MM.1S (cell line): ENCODE measurements around the gene IDH3A.

Experiments used
- DNase-seq: peaks from one replicate; pipeline ENCODE4 v3.0.0-alpha.2; 2015
- H2AFZ ChIP-seq: fragments of 300-600 bp; sonication (generic); 2 replicates; pipeline ENCODE4 v1.6.0; 2016; ENCODE audit warnings: antibody characterized with exemption, low read length
- H3F3A ChIP-seq: fragments of 300-600 bp; sonication (generic); 2 replicates; pipeline ENCODE4 v1.6.1; 2016; ENCODE audit warnings: mild to moderate bottlenecking, antibody characterized with exemption, low read length, moderate library complexity, mixed read lengths; ENCODE audit not compliant: insufficient read depth
- H3K27ac ChIP-seq: fragments of 300-600 bp; sonication (generic); 2 replicates; pipeline ENCODE4 v1.5.1; 2016; ENCODE audit warnings: mild to moderate bottlenecking, low read length
- H3K27me3 ChIP-seq: fragments of 300-600 bp; sonication (generic); replicated peaks from 2 replicates; pipeline ENCODE4 v1.6.0; 2016; ENCODE audit warnings: low read length; ENCODE audit not compliant: insufficient read depth
- H3K36me3 ChIP-seq: fragments of 300-600 bp; sonication (generic); replicated peaks from 2 replicates; pipeline ENCODE4 v1.6.1; 2016; ENCODE audit warnings: mild to moderate bottlenecking, low read length, mixed read lengths; ENCODE audit not compliant: insufficient read depth
- H3K4me1 ChIP-seq: fragments of 300-600 bp; sonication (generic); 2 replicates; pipeline ENCODE4 v1.6.1; 2016; ENCODE audit warnings: low read length, mixed read lengths
- H3K4me2 ChIP-seq: fragments of 300-600 bp; sonication (generic); 2 replicates; pipeline ENCODE4 v1.6.0; 2016; ENCODE audit warnings: low read depth, low read length
- H3K4me3 ChIP-seq: fragments of 300-600 bp; sonication (generic); 2 replicates; pipeline ENCODE4 v1.5.1; 2016; ENCODE audit warnings: low read length, mixed read lengths
- H3K79me2 ChIP-seq: fragments of 300-600 bp; sonication (generic); 2 replicates; pipeline ENCODE4 v1.6.1; 2016; ENCODE audit warnings: mixed run types, low read length, mixed read lengths
- H3K9ac ChIP-seq: fragments of 300-600 bp; sonication (generic); 2 replicates; pipeline ENCODE4 v1.6.1; 2016; ENCODE audit warnings: low read length, mixed read lengths
- H3K9me2 ChIP-seq: fragments of 300-600 bp; sonication (generic); replicated peaks from 2 replicates; pipeline ENCODE4 v1.6.1; 2016; ENCODE audit warnings: mild to moderate bottlenecking, low read length, mixed read lengths; ENCODE audit not compliant: insufficient read depth
- H3K9me3 ChIP-seq: fragments of 300-600 bp; sonication (generic); replicated peaks from 2 replicates; pipeline ENCODE4 v1.6.1; 2016; ENCODE audit warnings: mild to moderate bottlenecking, low read length, mixed read lengths; ENCODE audit not compliant: insufficient read depth
- H4K20me1 ChIP-seq: fragments of 300-600 bp; sonication (generic); 2 replicates; pipeline ENCODE4 v1.6.1; 2016; ENCODE audit warnings: mild to moderate bottlenecking, low read length, moderate library complexity, mixed read lengths; ENCODE audit not compliant: insufficient read depth
- CTCF ChIP-seq: fragments of 300-600 bp; sonication (generic); IDR thresholded peaks from 2 replicates; pipeline ENCODE4 v1.5.1; 2016; ENCODE audit warnings: antibody characterized with exemption, low read length, mixed read lengths
- EZH2 ChIP-seq: fragments of 300-600 bp; sonication (generic); optimal IDR thresholded peaks from 2 replicates; pipeline ENCODE3; 2017; ENCODE audit warnings: low read depth, mild to moderate bottlenecking, antibody characterized with exemption, low read length, mixed read lengths
- EZH2phosphoT487 ChIP-seq: fragments of 300-600 bp; sonication (generic); IDR thresholded peaks from 2 replicates; pipeline ENCODE4 v1.6.1; 2018; ENCODE audit warnings: antibody characterized with exemption, low read length

IDH3A gene

DNA sequence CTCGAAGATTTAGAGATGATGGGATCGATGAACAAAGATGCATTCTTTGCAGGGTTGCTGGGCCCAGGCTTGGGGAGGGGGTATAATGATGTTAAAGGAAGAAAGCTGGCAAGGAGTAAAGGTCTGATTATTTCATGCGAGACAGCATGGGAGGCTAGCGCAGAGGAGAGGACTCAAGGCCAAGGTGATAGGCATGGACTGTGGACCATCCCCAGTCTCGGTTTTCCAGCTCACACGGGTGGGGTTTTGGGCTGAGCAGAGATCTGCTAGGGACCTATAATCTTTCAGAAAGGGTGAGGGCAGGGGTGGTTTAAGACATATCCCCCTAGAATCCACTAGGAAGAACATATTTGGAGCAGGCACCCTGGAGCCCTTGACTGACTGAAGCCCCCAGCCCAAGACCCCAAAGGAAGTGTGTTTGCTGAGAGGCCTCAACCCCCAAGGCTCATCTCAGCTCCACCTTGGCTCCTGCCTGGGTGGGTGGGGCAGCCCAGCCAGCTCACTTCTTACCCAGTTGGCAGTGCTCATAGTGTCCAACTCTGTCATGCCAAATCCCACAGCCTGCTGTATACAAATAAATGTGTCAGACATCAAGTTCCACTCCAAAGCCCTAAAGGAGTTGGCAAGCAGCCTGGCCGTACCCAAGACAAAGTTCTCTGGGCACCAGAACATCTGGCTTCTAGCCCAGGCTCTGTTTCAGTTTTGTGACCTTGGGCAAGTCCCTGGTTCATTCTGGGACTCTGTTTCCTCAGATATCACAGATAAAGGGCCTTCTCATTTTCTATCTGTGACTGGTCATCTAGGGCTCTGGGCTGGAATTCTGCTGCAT lies 67.3 kb downstream of the IDH3A start:
- Histone ChIP-seq H3K9me2 (no peaks in the 10 kb centered on the region), H2AFZ (no peak overlapping the region), H3K4me2 (no peak overlapping the region), H3K27ac (no peak overlapping the region), H3K9ac (no peak overlapping the region), H4K20me1 (no peaks in the 10 kb centered on the region), H3K9me3 (no peaks in the 10 kb centered on the region), H3K79me2 (no peaks in the 10 kb centered on the region), H3K27me3 (no peaks in the 10 kb centered on the region), H3K4me3 (no peak overlapping the region), H3K36me3 (no peaks in the 10 kb centered on the region), H3K4me1 (no peaks in the 10 kb centered on the region), H3F3A (no peaks in the 10 kb centered on the region)
- TF ChIP-seq EZH2 (no peak), CTCF (no peak), EZH2phosphoT487 (no peak)
- DNase-seq = no peak

- H3F3A ChIP-seq = no peaks in the 10 kb centered on the region
- no peaks in the 10 kb centered on the region for H3K9me3 ChIP-seq
- no peaks in the 10 kb centered on the region for H3K27me3 ChIP-seq
These were observed 71.6 kb downstream of the IDH3A start for GRCh38 chr15:78220713-78221112.

More at GRCh38 chr15:78220713-78221112, 71.6 kb downstream of the IDH3A start:
- no peak overlapping the region for H3K9ac ChIP-seq
- no peaks in the 10 kb centered on the region for H4K20me1 ChIP-seq
- no peaks in the 10 kb centered on the region for H3K9me2 ChIP-seq
- H3K36me3 ChIP-seq = no peaks in the 10 kb centered on the region
- peaks cover 11% of the 10 kb centered on the region for H3K4me1 ChIP-seq
- no peak overlapping the region for H3K4me2 ChIP-seq
- no peak for DNase-seq
- H3K4me3 ChIP-seq = no peak overlapping the region
- no peak overlapping the region for H2AFZ ChIP-seq
- H3K79me2 ChIP-seq = no peaks in the 10 kb centered on the region
- H3K27ac ChIP-seq = no peak overlapping the region
- no peak for TF ChIP-seq EZH2phosphoT487
